HG02623 (cell line): ENCODE measurements around the gene DOCK11.

Experiments
- ATAC-seq: cut with Tn5 transposase; IDR thresholded peaks from one replicate; pipeline ENCODE4 v1.9.1; 2021; ENCODE audit warnings: moderate library complexity; ENCODE audit not compliant: unreplicated experiment

DOCK11 gene

GRCh38 chrX:118528071-118528737 lies 32.6 kb downstream of the DOCK11 start:
- ATAC-seq = peak; percentile 72

GRCh38 chrX:118530219-118530911 lies 34.8 kb downstream of the DOCK11 start:
- ATAC-seq = no peak

- no peak for ATAC-seq
Observed at GRCh38 chrX:118534716-118535493, 39.3 kb downstream of the DOCK11 start.

DNA sequence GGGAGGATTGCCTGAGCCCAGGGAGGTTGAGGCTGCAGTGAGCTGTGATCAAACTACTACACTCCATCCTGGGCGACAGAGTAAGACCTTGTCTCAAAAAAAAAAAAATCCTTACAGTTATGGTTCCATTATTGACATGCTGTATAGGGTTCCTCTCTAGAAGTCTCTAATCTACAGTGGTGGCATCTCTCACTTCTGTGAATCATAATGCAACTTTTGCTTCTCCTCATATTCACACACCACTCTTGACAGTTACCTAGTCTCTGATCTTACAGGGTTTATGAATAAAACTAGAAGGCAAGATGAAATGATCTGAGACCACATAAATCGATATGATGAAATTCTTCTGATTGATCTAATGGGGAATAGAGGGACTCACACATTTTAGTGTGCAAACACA lies 40.6 kb downstream of the DOCK11 start:
- peak; percentile 74 for ATAC-seq

- ATAC-seq = peak; percentile 51
Observed at GRCh38 chrX:118536687-118537461, 41.3 kb downstream of the DOCK11 start.

GRCh38 chrX:118538386-118538785 lies 42.8 kb downstream of the DOCK11 start:
- ATAC-seq = no peak

DNA sequence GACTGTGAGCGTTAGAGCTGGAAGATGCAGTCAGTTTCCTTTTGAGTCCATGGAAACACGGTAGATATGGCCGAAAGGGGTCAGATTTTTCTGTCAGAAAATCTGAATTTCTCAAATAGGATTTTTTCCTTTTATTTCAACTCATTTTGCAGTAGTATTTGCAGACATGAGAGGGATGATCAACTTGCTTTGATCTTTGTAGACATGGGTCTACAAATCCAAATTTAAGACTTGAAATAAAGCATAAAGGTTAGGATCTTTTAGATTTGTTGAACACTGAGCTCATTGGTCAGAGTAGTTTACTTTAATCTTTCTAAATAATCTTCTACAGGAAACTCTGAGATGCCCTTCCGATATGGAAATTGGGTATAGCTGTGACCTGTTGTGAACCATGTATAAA lies 44.7 kb downstream of the DOCK11 start:
- no peak for ATAC-seq

GRCh38 chrX:118541482-118541881 lies 45.9 kb downstream of the DOCK11 start:
- no peak for ATAC-seq

DNA sequence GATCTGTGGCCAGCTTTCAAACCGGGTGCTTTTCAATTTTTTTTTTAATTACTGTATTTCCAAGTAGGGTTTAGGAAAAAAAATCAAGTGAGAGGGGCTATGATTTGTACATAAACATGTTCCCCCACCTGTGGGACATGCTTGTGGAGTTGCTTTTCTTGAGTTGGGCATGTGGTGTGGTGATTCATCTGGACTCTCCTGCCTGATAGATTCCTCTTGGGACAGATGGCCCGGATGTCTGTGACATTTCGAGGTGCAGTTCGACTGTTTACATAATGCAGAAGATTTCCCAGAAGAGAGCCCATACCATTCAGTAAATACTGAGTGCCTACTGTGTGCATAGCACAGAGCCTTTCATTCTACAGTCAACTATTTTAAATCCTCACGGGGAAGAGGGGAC lies 49.9 kb downstream of the DOCK11 start:
- no peak for ATAC-seq

DNA sequence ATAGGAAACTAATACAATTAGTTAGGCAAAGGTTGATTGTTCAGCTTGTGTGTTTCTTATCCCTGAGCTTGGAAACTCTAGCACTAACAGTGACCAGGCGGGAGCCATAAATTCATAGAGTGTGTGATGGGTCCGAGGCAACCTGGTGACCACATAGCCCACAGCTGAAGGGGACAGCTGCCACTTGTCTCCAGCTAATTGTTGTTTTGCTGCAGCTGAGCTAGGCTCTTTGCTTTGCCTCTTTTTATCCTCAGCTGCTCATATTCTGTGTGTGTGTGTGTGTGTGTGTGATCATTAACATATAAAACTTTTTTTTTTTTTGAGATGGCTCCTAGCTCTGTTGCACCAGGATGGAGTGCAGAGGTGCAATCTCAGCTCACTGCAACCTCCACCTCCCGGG lies 53.2 kb downstream of the DOCK11 start:
- ATAC-seq = no peak

GRCh38 chrX:118550792-118551191 lies 55.2 kb downstream of the DOCK11 start:
- no peak for ATAC-seq

DNA sequence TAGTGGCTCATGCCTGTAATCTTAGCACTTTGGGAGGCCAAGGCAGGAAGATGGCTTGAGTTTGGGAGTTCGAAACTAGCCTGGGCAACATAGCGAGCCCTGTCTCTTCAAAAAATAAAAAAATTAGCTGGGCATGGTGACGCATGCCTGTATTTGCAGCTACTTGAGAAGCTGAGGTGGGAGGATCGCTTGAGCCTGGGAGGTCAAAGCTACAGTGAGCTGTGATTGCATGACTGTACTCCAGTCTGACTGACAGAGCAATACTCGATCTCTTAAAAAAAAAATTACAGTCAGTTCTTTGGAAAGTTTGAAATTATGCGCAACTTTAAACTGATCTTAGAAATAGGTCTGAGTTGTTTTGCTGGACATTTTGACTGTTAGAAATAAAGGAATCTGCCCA lies 55.8 kb downstream of the DOCK11 start:
- ATAC-seq = no peak

GRCh38 chrX:118552121-118552900 lies 56.7 kb downstream of the DOCK11 start:
- no peak for ATAC-seq

DNA sequence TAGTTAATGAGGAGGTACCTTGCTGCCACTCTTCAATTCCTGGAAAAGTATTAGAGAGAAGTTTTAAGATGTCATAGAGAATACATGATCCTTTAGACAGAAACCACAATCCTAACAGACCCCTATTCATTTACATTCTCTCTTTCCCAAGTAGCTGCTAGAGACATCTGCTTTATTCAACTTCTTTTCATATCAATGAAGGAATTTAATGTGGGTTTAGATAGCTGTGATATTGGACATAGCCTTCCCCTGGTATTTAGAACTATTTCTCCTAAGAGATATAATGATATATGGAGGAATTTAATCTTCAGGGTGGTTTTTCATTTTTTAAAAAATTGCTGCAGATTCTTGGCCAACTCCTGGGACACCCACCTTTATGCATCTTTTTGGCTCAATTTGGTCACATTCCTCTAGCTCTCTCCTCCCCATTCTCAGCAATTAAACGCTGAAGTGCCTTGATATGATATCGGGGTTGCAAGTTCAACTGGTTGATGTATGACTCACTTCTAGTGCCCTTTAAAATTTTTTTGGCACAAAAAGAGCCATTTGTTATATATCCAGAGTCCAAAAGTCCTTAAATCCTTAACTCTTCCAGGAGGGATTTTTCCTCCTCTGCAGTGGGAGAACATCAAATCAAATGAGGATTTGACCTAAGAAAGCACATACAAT lies 57.6 kb downstream of the DOCK11 start:
- ATAC-seq = no peak

GRCh38 chrX:118554511-118554910 lies 58.9 kb downstream of the DOCK11 start:
- ATAC-seq = no peak

DNA sequence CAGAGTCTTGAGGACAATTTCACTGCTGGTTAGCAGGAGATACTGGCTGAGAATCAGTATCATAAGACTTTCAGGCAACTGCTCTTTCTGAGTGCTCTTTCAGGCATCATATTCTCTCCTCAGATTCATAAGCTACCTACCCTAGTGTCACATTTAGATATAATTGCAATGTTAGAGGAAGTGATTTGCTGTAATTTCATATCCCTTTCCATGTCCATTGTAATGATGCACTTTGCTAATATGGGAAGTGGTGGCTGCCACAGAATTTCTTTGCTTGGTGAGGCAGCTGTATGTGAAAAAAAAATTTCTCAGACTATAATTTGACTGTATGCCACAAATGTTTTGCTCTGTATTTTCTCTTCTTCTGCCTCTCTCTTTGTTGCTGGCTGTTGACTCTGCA lies 63.3 kb downstream of the DOCK11 start:
- no peak for ATAC-seq

GRCh38 chrX:118560489-118560888 lies 64.9 kb downstream of the DOCK11 start:
- ATAC-seq = no peak

DNA sequence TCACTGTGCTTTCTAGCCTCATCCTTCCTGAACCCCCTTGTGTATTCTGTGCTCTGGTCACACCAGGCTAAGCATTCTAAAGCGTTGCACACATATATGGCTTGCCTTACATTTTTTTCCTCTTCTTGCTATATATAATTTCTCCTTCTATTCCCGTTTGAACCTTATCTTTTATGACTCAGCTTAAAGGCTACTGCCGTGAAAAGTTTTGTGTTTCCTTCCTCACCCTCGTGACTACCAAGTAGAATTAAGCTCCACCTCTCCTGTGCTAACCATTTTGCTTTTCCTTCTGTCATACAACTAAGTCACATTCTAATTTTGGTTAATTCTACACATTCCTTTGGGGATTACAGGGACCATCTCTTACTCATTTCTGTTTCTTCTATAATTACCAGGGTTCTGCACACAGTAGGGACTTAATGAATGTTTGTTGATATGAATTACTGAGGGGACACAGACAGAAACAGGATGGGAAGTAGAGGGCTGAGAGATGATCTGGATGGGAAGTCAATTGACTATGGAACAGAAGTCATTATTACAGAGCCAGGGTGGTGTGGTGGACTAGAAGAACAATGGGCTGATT lies 67.1 kb downstream of the DOCK11 start:
- ATAC-seq = no peak

GRCh38 chrX:118564498-118564897 lies 68.9 kb downstream of the DOCK11 start:
- no peak for ATAC-seq

GRCh38 chrX:118565853-118566252 lies 70.2 kb downstream of the DOCK11 start:
- ATAC-seq = no peak
